GM21528 (cell line): ENCODE results near the gene EPB41L2.
"Not testable (repeated sequence)": the region's sequence is repeated elsewhere in the genome, so short reads cannot be mapped to it uniquely, and the experiment has no call there.

Source experiments
- ATAC-seq: cut with Tn5 transposase; IDR thresholded peaks from one replicate; pipeline ENCODE4 v1.9.1; 2021; ENCODE audit warnings: mild to moderate bottlenecking, moderate library complexity; ENCODE audit not compliant: unreplicated experiment, low FRiP score

EPB41L2 gene

GRCh38 chr6:131063028-131063763 is at the start of gene EPB41L2:
EPB41L2 (minus strand) TSS chr6:131063245; CDS start chr6:130956485, 106,760 bp downstream.
- ATAC-seq: peak; percentile 85

GRCh38 chr6:131112249-131112648 is 49.2 kb upstream of the EPB41L2 start:
- ATAC-seq: no peak

- ATAC-seq: no peak
Observed at GRCh38 chr6:131107151-131107550, 44.1 kb upstream of the EPB41L2 start.

GRCh38 chr6:131103901-131104300 is 40.9 kb upstream of the EPB41L2 start:
- ATAC-seq: no peak

- ATAC-seq: no peak
Observed at GRCh38 chr6:131103296-131103695, 40.3 kb upstream of the EPB41L2 start.

GRCh38 chr6:131101911-131102680 is 39.1 kb upstream of the EPB41L2 start:
- no peak for ATAC-seq

GRCh38 chr6:131096786-131097185 is 33.7 kb upstream of the EPB41L2 start:
- ATAC-seq: no peak

GRCh38 chr6:131093334-131093733 is 30.3 kb upstream of the EPB41L2 start:
- ATAC-seq: no peak

GRCh38 chr6:131091944-131092343 is 28.9 kb upstream of the EPB41L2 start:
- ATAC-seq: not testable (repeated sequence)

GRCh38 chr6:131090339-131090738 is 27.3 kb upstream of the EPB41L2 start:
- not testable (repeated sequence) for ATAC-seq

- ATAC-seq: no peak
Observed at GRCh38 chr6:131084982-131085381, 21.9 kb upstream of the EPB41L2 start.

GRCh38 chr6:131083687-131084086 is 20.6 kb upstream of the EPB41L2 start:
- ATAC-seq: no peak

- no peak for ATAC-seq
Observed at GRCh38 chr6:131082335-131082734, 19.3 kb upstream of the EPB41L2 start.

- no peak for ATAC-seq
Observed at GRCh38 chr6:131080084-131080483, 17.0 kb upstream of the EPB41L2 start.

GRCh38 chr6:131073577-131073976 is 10.5 kb upstream of the EPB41L2 start:
- ATAC-seq: no peak

GRCh38 chr6:131070061-131070460 is 7.0 kb upstream of the EPB41L2 start:
- ATAC-seq: no peak

- no peak for ATAC-seq
Observed at GRCh38 chr6:131068165-131068564, 5.1 kb upstream of the EPB41L2 start.

- no peak for ATAC-seq
Observed at GRCh38 chr6:131067521-131067920, 4.5 kb upstream of the EPB41L2 start.

- ATAC-seq: no peak
Observed at GRCh38 chr6:131065824-131066171, 2.8 kb upstream of the EPB41L2 start.

GRCh38 chr6:131065112-131065823 is 2.2 kb upstream of the EPB41L2 start:
- no peak for ATAC-seq

- ATAC-seq: peak; percentile 11
Observed at GRCh38 chr6:131063764-131064272, 773 bp upstream of the EPB41L2 start.
